Thyroid gland (tissue), 4 donors: ENCODE data around the gene RANBP17.

Source experiments
- POLR2A ChIP-seq, 2 donors: fragments of 450-650 bp; IDR thresholded peaks; one replicate each; pipeline ENCODE4 v1.6.1; 2017; ENCODE audit warnings: antibody characterized with exemption in 2 of 2, mild to moderate bottlenecking in 2 of 2, moderate library complexity in 1 of 2
- TF ChIP-seq, protein P1 (sequence below), 6 experiments: fragments of 200-600 bp in 3 of 6; fragments of 450-650 bp in 3 of 6; sonication (generic) in 3 of 6; IDR thresholded peaks; one replicate each; pipeline ENCODE4 v1.5.1; 2016 to 2019; ENCODE audit warnings: antibody characterized with exemption in 6 of 6, mild to moderate bottlenecking in 2 of 6, inconsistent platforms in 1 of 6, moderate library complexity in 1 of 6

DNA sequence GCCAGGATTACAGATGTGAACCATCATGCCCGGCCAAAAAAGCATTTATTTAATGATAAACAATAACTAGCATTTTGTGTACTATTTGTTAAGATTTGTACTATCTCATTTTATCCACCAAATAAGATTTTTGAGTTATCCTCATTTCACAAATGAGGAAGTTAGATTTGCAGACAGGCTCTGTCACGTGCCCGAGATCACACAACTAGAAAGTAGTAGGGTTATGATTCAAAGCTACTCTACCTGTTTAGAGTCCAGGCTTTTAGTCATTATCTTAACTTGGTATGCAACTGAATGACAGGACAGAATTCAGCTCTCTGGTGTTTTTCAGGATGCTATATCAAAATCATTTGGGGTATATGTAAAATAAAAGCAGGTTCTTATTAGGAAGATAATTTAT is 20.5 kb downstream of the RANBP17 start:
- TF ChIP-seq, protein P1, sequence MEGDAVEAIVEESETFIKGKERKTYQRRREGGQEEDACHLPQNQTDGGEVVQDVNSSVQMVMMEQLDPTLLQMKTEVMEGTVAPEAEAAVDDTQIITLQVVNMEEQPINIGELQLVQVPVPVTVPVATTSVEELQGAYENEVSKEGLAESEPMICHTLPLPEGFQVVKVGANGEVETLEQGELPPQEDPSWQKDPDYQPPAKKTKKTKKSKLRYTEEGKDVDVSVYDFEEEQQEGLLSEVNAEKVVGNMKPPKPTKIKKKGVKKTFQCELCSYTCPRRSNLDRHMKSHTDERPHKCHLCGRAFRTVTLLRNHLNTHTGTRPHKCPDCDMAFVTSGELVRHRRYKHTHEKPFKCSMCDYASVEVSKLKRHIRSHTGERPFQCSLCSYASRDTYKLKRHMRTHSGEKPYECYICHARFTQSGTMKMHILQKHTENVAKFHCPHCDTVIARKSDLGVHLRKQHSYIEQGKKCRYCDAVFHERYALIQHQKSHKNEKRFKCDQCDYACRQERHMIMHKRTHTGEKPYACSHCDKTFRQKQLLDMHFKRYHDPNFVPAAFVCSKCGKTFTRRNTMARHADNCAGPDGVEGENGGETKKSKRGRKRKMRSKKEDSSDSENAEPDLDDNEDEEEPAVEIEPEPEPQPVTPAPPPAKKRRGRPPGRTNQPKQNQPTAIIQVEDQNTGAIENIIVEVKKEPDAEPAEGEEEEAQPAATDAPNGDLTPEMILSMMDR (IDR thresholded peaks at IDR 0.05) = no peak
- no peak for TF ChIP-seq POLR2A (IDR thresholded peaks at IDR 0.05)
